Gastrocnemius medialis (tissue), 4 donors: Measurements from ENCODE around the gene MAEA. TPM values are rescaled to one million over a fixed set of nuclear protein-coding genes. Genes with fewer than 3 reads are reported as not detected.
A peak's percentile ranks its signal among the peaks of the same experiment; 100 is the strongest.

Experiments
- ATAC-seq, 2 donors: fragments of 150-250 bp; one replicate each; pipeline ENCODE4 v1.9.1; 2016
- DNase-seq, 2 donors: peaks; one replicate each; pipeline ENCODE4 v3.0.0-alpha.2; 2019
- H3K27ac ChIP-seq, 4 donors: fragments of 200-600 bp; sonication (generic); 1 replicate in 1 of 4; 2 replicates in 3 of 4; pipeline ENCODE4 v1.5.1; 2016 to 2018; ENCODE audit warnings: mild to moderate bottlenecking in 2 of 4, moderate library complexity in 1 of 4
- H3K27me3 ChIP-seq, 3 donors: fragments of 200-600 bp; sonication (generic) in 2 of 3; 1 replicate in 1 of 3; 2 replicates in 2 of 3; pipeline versions ENCODE4 v1.5.1 to v1.6.0; 2016 to 2019; ENCODE audit warnings: mild to moderate bottlenecking in 1 of 3, moderate library complexity in 1 of 3
- H3K36me3 ChIP-seq, 2 donors: fragments of 200-600 bp; sonication (generic) in 1 of 2; one replicate each; pipeline ENCODE4 v1.5.1; 2017 to 2018
- H3K4me1 ChIP-seq, 2 donors: fragments of 200-600 bp; sonication (generic) in 1 of 2; one replicate each; pipeline ENCODE4 v1.5.1; 2016 to 2017; ENCODE audit warnings: mild to moderate bottlenecking in 2 of 2
- H3K4me3 ChIP-seq, 4 donors: fragments of 200-600 bp; sonication (generic) in 3 of 4; 1 replicate in 1 of 4; 2 replicates in 3 of 4; pipeline ENCODE4 v1.5.1; 2016 to 2019; ENCODE audit warnings: mild to moderate bottlenecking in 2 of 4
- H3K9me3 ChIP-seq, 3 donors: fragments of 200-600 bp; sonication (generic) in 2 of 3; 1 replicate in 1 of 3; 2 replicates in 2 of 3; pipeline ENCODE4 v1.5.1; 2016 to 2019
- CTCF ChIP-seq, 5 experiments: fragments of 450-650 bp in 3 of 5; fragments of 200-600 bp in 2 of 5; sonication (generic) in 2 of 5; IDR thresholded peaks in 4 of 5; conservative IDR thresholded peaks in 1 of 5; 1 replicate in 4 of 5; 2 replicates in 1 of 5; pipeline ENCODE4 v1.5.1; 2016 to 2019; ENCODE audit warnings: antibody characterized with exemption in 5 of 5, mild to moderate bottlenecking in 3 of 5, moderate library complexity in 3 of 5
- POLR2A ChIP-seq, 2 donors: fragments of 450-650 bp; IDR thresholded peaks; one replicate each; pipeline ENCODE4 v1.6.1; 2017; ENCODE audit warnings: antibody characterized with exemption in 2 of 2, mild to moderate bottlenecking in 2 of 2, moderate library complexity in 2 of 2
- in situ Hi-C, 4 donors: fragments of 200-750 bp; cut with MboI; loops; one replicate each; pipeline versions ENCODE4 v1.15.0 to v1.8.0; 2017; ENCODE audit warnings: low sequenced_read_pairs in 4 of 4
- intact Hi-C: fragments of 100-400 bp; cut with DNase I; formaldehyde crosslinking; loops from one replicate; pipeline ENCODE4 v1.15.1; 2023; ENCODE audit warnings: low total_unique reads
- total RNA-seq, 4 donors: library from RNA; depleted of rRNA; stranded (reverse); fragments of >200 nt; gene quantifications; one replicate each; pipeline versions ENCODE4 v1.1.0 to v1.2.3, GENCODE V29; 2016

MAEA gene
- total RNA-seq, 4 donors from 2014 or later, result 30.0 to 42.7 (median 34.3) TPM

GRCh38 chr4:1250527-1250812 is 39.2 kb upstream of the MAEA start:
- ATAC-seq (no peak), DNase-seq (no peak)
- H3K4me3 ChIP-seq, result peak overlapping the region; percentile 68 to 85 (median 83)
- in situ Hi-C loops, result loop anchor here in 3 of 4 donors (5.0 to 10.0 kb wide), 3 partner anchors 42 to 97 kb away; partner anchors contain the start of gene UVSSA (in 3 of the 3)
- no peaks in the 10 kb centered on the region for H3K36me3 ChIP-seq
- H3K27ac ChIP-seq, result peak overlapping the region; percentile 94 to 97 (median 96)
- no peaks in the 10 kb centered on the region for H3K27me3 ChIP-seq
- H3K9me3 ChIP-seq, result no peaks in the 10 kb centered on the region
- H3K4me1 ChIP-seq, result peaks cover 34 to 61% of the 10 kb centered on the region in 2 donors
- no peak for TF ChIP-seq POLR2A (IDR thresholded peaks at IDR 0.05)
- TF ChIP-seq CTCF (IDR thresholded peaks at IDR 0.05 in 4 of 5, conservative IDR thresholded peaks at IDR 0.05 in 1 of 5), result no peak
- intact Hi-C loops, result no loop called here

- in situ Hi-C loops (loop anchor here in 3 of 4 donors (5.0 to 10.0 kb wide), 3 partner anchors 41 to 96 kb away; partner anchors contain the start of gene UVSSA (in 3 of the 3)), intact Hi-C loops (no loop called here)
- H3K9me3 ChIP-seq, result no peaks in the 10 kb centered on the region
- DNase-seq (no peak), ATAC-seq (no peak)
- no peaks in the 10 kb centered on the region for H3K36me3 ChIP-seq
- no peaks in the 10 kb centered on the region for H3K27me3 ChIP-seq
- H3K4me1 ChIP-seq, result peaks cover 28 to 54% of the 10 kb centered on the region in 2 donors
- no peak for TF ChIP-seq CTCF (IDR thresholded peaks at IDR 0.05 in 4 of 5, conservative IDR thresholded peaks at IDR 0.05 in 1 of 5)
- no peak for TF ChIP-seq POLR2A (IDR thresholded peaks at IDR 0.05)
- H3K4me3 ChIP-seq, result no peak overlapping the region
- H3K27ac ChIP-seq, result peak overlapping the region in 3 of 4 donors; percentile 94 to 97 (median 96)
These were observed 38.5 kb upstream of the MAEA start for GRCh38 chr4:1250921-1251772.

- TF ChIP-seq POLR2A (IDR thresholded peaks at IDR 0.05) (no peak), CTCF (IDR thresholded peaks at IDR 0.05 in 4 of 5, conservative IDR thresholded peaks at IDR 0.05 in 1 of 5) (no peak)
- H3K4me1 ChIP-seq, result peaks cover 22 to 48% of the 10 kb centered on the region in 2 donors
- no peak for ATAC-seq
- in situ Hi-C loops, result loop anchor here in 3 of 4 donors (5.0 to 10.0 kb wide), 3 partner anchors 41 to 96 kb away; partner anchors contain the start of gene UVSSA (in 3 of the 3)
- H3K27ac ChIP-seq, result peak overlapping the region in 1 of 4 donors; percentile 20
- intact Hi-C loops, result no loop called here
- DNase-seq, result no peak
- H3K27me3 ChIP-seq, result no peaks in the 10 kb centered on the region
- no peak overlapping the region for H3K4me3 ChIP-seq
- H3K9me3 ChIP-seq, result no peaks in the 10 kb centered on the region
- no peaks in the 10 kb centered on the region for H3K36me3 ChIP-seq
These were observed 38.0 kb upstream of the MAEA start for GRCh38 chr4:1251773-1252066.

GRCh38 chr4:1252928-1253492 is 36.7 kb upstream of the MAEA start:
- Histone ChIP-seq H3K27ac (no peak overlapping the region), H3K27me3 (no peaks in the 10 kb centered on the region), H3K36me3 (no peaks in the 10 kb centered on the region), H3K4me1 (peaks cover 15 to 39% of the 10 kb centered on the region in 2 donors), H3K4me3 (no peak overlapping the region), H3K9me3 (no peaks in the 10 kb centered on the region)
- no peak for TF ChIP-seq POLR2A (IDR thresholded peaks at IDR 0.05)
- TF ChIP-seq CTCF (IDR thresholded peaks at IDR 0.05 in 4 of 5, conservative IDR thresholded peaks at IDR 0.05 in 1 of 5), result no peak
- intact Hi-C loops (no loop called here), in situ Hi-C loops (loop anchor here in 3 of 4 donors (5.0 to 10.0 kb wide), 3 partner anchors 39 to 94 kb away; partner anchors contain the start of gene UVSSA (in 3 of the 3))
- DNase-seq, result no peak
- no peak for ATAC-seq
